ENCODE results near the gene LAIR1.

The LAIR1 gene

GRCh38 chr19:54335164-54335563 is 29.6 kb downstream of the LAIR1 start:
- Histone ChIP-seq H3K4me2 (ENCODE audit: low read length) (no peak overlapping the region), H4K12ac (ENCODE audit: low read depth, low read length) (no peak overlapping the region), H4K8ac (ENCODE audit: low read depth, low read length) (no peak overlapping the region), H3K18ac (ENCODE audit: low read length) (no peak overlapping the region), H3K4ac (ENCODE audit: low read depth, low read length) (no peak overlapping the region), H3K9ac (ENCODE audit: low read length) (no peak overlapping the region), H2AK5ac (ENCODE audit: low read length) (no peak overlapping the region), H2BK5ac (ENCODE audit: low read depth, low read length, poor library complexity) (no peak overlapping the region), H3K4me3 (ENCODE audit: low read depth, low read length) (no peak overlapping the region), H3K4me1 (ENCODE audit: control insufficient read depth in 1 of 2, insufficient read depth in 2 of 2, low read length in 2 of 2) (no peaks in the 10 kb centered on the region), H3K27me3 (ENCODE audit: insufficient read depth, low read length) (no peaks in the 10 kb centered on the region), H3K9me3 (ENCODE audit: insufficient read depth, low read depth, low read length) (peaks cover 2% of the 10 kb centered on the region), H3K27ac (ENCODE audit: low read depth, low read length) (no peak overlapping the region), H3K14ac (ENCODE audit: low read length) (no peak overlapping the region), H2BK12ac (ENCODE audit: low read length) (no peak overlapping the region), H4K91ac (ENCODE audit: low read depth, low read length) (no peak overlapping the region), H2BK120ac (ENCODE audit: insufficient read depth, low read length, poor library complexity) (no peak overlapping the region), H3K79me1 (ENCODE audit: low read length) (no peaks in the 10 kb centered on the region), H3K23ac (ENCODE audit: low read length) (no peak overlapping the region), H3K36me3 (ENCODE audit: control insufficient read depth in 1 of 2, insufficient read depth in 2 of 2, low read length in 2 of 2) (no peaks in the 10 kb centered on the region), H2AFZ (ENCODE audit: insufficient read depth, low read length, poor library complexity) (no peak overlapping the region), H3K79me2 (ENCODE audit: control insufficient read depth, insufficient read depth, low read length, poor library complexity) (no peaks in the 10 kb centered on the region)
- no CpG with 5 or more reads among the region's 5 CpGs for WGBS (ENCODE audit: extremely low coverage, insufficient coverage, insufficient read length)
- peak in 1 of 2 donors; percentile 7 for DNase-seq

- DNase-seq: no peak
- Histone ChIP-seq H4K8ac (ENCODE audit: low read depth, low read length) (no peak overlapping the region), H3K4me2 (ENCODE audit: low read length) (no peak overlapping the region), H3K9ac (ENCODE audit: low read length) (no peak overlapping the region), H3K79me2 (ENCODE audit: control insufficient read depth, insufficient read depth, low read length, poor library complexity) (no peaks in the 10 kb centered on the region), H3K4me1 (ENCODE audit: control insufficient read depth in 1 of 2, insufficient read depth in 2 of 2, low read length in 2 of 2) (no peaks in the 10 kb centered on the region), H2AK5ac (ENCODE audit: low read length) (no peak overlapping the region), H3K4ac (ENCODE audit: low read depth, low read length) (no peak overlapping the region), H3K36me3 (ENCODE audit: control insufficient read depth in 1 of 2, insufficient read depth in 2 of 2, low read length in 2 of 2) (no peaks in the 10 kb centered on the region), H3K27me3 (ENCODE audit: insufficient read depth, low read length) (no peaks in the 10 kb centered on the region), H3K9me3 (ENCODE audit: insufficient read depth, low read depth, low read length) (no peaks in the 10 kb centered on the region), H4K91ac (ENCODE audit: low read depth, low read length) (no peak overlapping the region), H3K14ac (ENCODE audit: low read length) (no peak overlapping the region), H2BK120ac (ENCODE audit: insufficient read depth, low read length, poor library complexity) (no peak overlapping the region), H2BK12ac (ENCODE audit: low read length) (no peak overlapping the region), H2BK5ac (ENCODE audit: low read depth, low read length, poor library complexity) (no peak overlapping the region), H3K23ac (ENCODE audit: low read length) (no peak overlapping the region), H3K79me1 (ENCODE audit: low read length) (no peaks in the 10 kb centered on the region), H3K4me3 (ENCODE audit: low read depth, low read length) (no peak overlapping the region), H3K18ac (ENCODE audit: low read length) (no peak overlapping the region), H4K12ac (ENCODE audit: low read depth, low read length) (no peak overlapping the region), H3K27ac (ENCODE audit: low read depth, low read length) (no peak overlapping the region), H2AFZ (ENCODE audit: insufficient read depth, low read length, poor library complexity) (no peak overlapping the region)
- no CpG with 5 or more reads among the region's 3 CpGs for WGBS (ENCODE audit: extremely low coverage, insufficient coverage, insufficient read length)
Observed at GRCh38 chr19:54333586-54334298, 31.0 kb downstream of the LAIR1 start.

- Histone ChIP-seq H4K91ac (ENCODE audit: low read depth, low read length) (no peak overlapping the region), H3K79me2 (ENCODE audit: control insufficient read depth, insufficient read depth, low read length, poor library complexity) (no peaks in the 10 kb centered on the region), H3K18ac (ENCODE audit: low read length) (no peak overlapping the region), H3K36me3 (ENCODE audit: control insufficient read depth in 1 of 2, insufficient read depth in 2 of 2, low read length in 2 of 2) (no peaks in the 10 kb centered on the region), H2BK12ac (ENCODE audit: low read length) (no peak overlapping the region), H3K4ac (ENCODE audit: low read depth, low read length) (no peak overlapping the region), H3K4me1 (ENCODE audit: control insufficient read depth in 1 of 2, insufficient read depth in 2 of 2, low read length in 2 of 2) (no peaks in the 10 kb centered on the region), H3K14ac (ENCODE audit: low read length) (no peak overlapping the region), H3K23ac (ENCODE audit: low read length) (no peak overlapping the region), H4K12ac (ENCODE audit: low read depth, low read length) (no peak overlapping the region), H3K9ac (ENCODE audit: low read length) (no peak overlapping the region), H3K9me3 (ENCODE audit: insufficient read depth, low read depth, low read length) (no peaks in the 10 kb centered on the region), H3K4me2 (ENCODE audit: low read length) (no peak overlapping the region), H3K27me3 (ENCODE audit: insufficient read depth, low read length) (no peaks in the 10 kb centered on the region), H2AK5ac (ENCODE audit: low read length) (no peak overlapping the region), H2BK120ac (ENCODE audit: insufficient read depth, low read length, poor library complexity) (no peak overlapping the region), H4K8ac (ENCODE audit: low read depth, low read length) (no peak overlapping the region), H2BK5ac (ENCODE audit: low read depth, low read length, poor library complexity) (no peak overlapping the region), H3K79me1 (ENCODE audit: low read length) (no peaks in the 10 kb centered on the region), H3K27ac (ENCODE audit: low read depth, low read length) (no peak overlapping the region), H2AFZ (ENCODE audit: insufficient read depth, low read length, poor library complexity) (no peak overlapping the region), H3K4me3 (ENCODE audit: low read depth, low read length) (no peak overlapping the region)
- WGBS (ENCODE audit: extremely low coverage, insufficient coverage, insufficient read length): no CpG with 5 or more reads among the region's 7 CpGs
- DNase-seq: no peak
Observed at GRCh38 chr19:54332149-54332548, 32.6 kb downstream of the LAIR1 start.

- H3K4me3 ChIP-seq (ENCODE audit: low read depth, low read length): no peak overlapping the region
- H2BK120ac ChIP-seq (ENCODE audit: insufficient read depth, low read length, poor library complexity): no peak overlapping the region
- H3K27me3 ChIP-seq (ENCODE audit: insufficient read depth, low read length): no peaks in the 10 kb centered on the region
- H3K4ac ChIP-seq (ENCODE audit: low read depth, low read length): no peak overlapping the region
- H3K4me2 ChIP-seq (ENCODE audit: low read length): no peak overlapping the region
- H3K18ac ChIP-seq (ENCODE audit: low read length): no peak overlapping the region
- H2AFZ ChIP-seq (ENCODE audit: insufficient read depth, low read length, poor library complexity): no peak overlapping the region
- H2AK5ac ChIP-seq (ENCODE audit: low read length): no peak overlapping the region
- no peak overlapping the region for H3K14ac ChIP-seq (ENCODE audit: low read length)
- no peaks in the 10 kb centered on the region for H3K36me3 ChIP-seq (ENCODE audit: control insufficient read depth in 1 of 2, insufficient read depth in 2 of 2, low read length in 2 of 2)
- H3K27ac ChIP-seq (ENCODE audit: low read depth, low read length): no peak overlapping the region
- H2BK5ac ChIP-seq (ENCODE audit: low read depth, low read length, poor library complexity): no peak overlapping the region
- no peak overlapping the region for H4K91ac ChIP-seq (ENCODE audit: low read depth, low read length)
- H2BK12ac ChIP-seq (ENCODE audit: low read length): no peak overlapping the region
- no peak overlapping the region for H4K12ac ChIP-seq (ENCODE audit: low read depth, low read length)
- H3K9me3 ChIP-seq (ENCODE audit: insufficient read depth, low read depth, low read length): no peaks in the 10 kb centered on the region
- H3K4me1 ChIP-seq (ENCODE audit: control insufficient read depth in 1 of 2, insufficient read depth in 2 of 2, low read length in 2 of 2): no peaks in the 10 kb centered on the region
- no peak for DNase-seq
- H3K79me2 ChIP-seq (ENCODE audit: control insufficient read depth, insufficient read depth, low read length, poor library complexity): no peaks in the 10 kb centered on the region
- H4K8ac ChIP-seq (ENCODE audit: low read depth, low read length): no peak overlapping the region
- H3K79me1 ChIP-seq (ENCODE audit: low read length): no peaks in the 10 kb centered on the region
- H3K23ac ChIP-seq (ENCODE audit: low read length): no peak overlapping the region
- WGBS (ENCODE audit: extremely low coverage, insufficient coverage, insufficient read length): no CpG with 5 or more reads among the region's 7 CpGs
- H3K9ac ChIP-seq (ENCODE audit: low read length): no peak overlapping the region
Observed at GRCh38 chr19:54331626-54332025, 33.1 kb downstream of the LAIR1 start.
